ENCODE results near the gene GEMIN7. TPM values are rescaled to one million over a fixed set of nuclear protein-coding genes. Genes with fewer than 3 reads are reported as not detected.

GEMIN7 gene
- total and polyA plus RNA-seq, 2 of the 4 experiments (the other 2 are of a cell fraction), result 27.2 to 53.0 TPM

- Histone ChIP-seq H3K36me3 (ENCODE audit: control insufficient read depth, insufficient read depth, low read length) (peaks cover 33% of the 10 kb centered on the region), H3K4me3 (ENCODE audit: insufficient read depth, low read depth, low read length) (no peak overlapping the region), H3K56ac (ENCODE audit: extremely low read depth, insufficient read depth, low read length) (no peak overlapping the region), H3K23ac (ENCODE audit: low read depth, low read length) (no peak overlapping the region), H3K9ac (ENCODE audit: low read depth, low read length) (no peak overlapping the region), H2AFZ (replicated peaks; ENCODE audit: low read length, poor library complexity) (no peak overlapping the region), H4K8ac (ENCODE audit: low read depth in 2 of 2, low read length in 2 of 2) (no peak overlapping the region), H2BK20ac (ENCODE audit: low read depth, low read length) (no peak overlapping the region), H4K91ac (ENCODE audit: insufficient read depth, low read depth, low read length) (no peak overlapping the region), H3K27me3 (ENCODE audit: control insufficient read depth, insufficient read depth, low read length) (no peaks in the 10 kb centered on the region), H2AK5ac (ENCODE audit: low read depth, low read length) (no peak overlapping the region), H3K4me1 (ENCODE audit: control insufficient read depth, insufficient read depth, low read length) (no peaks in the 10 kb centered on the region), H3K14ac (replicated peaks; ENCODE audit: low read depth, low read length) (no peak overlapping the region), H4K5ac (ENCODE audit: low read depth, low read length) (no peak overlapping the region), H3K4ac (ENCODE audit: low read depth, low read length) (no peak overlapping the region), H4K20me1 (ENCODE audit: insufficient read depth, low read length) (no peaks in the 10 kb centered on the region), H2AK9ac (replicated peaks; ENCODE audit: low read depth, low read length, poor library complexity) (no peak overlapping the region), H2BK5ac (ENCODE audit: low read depth, low read length, poor library complexity, severe bottlenecking) (no peak overlapping the region), H3K9me3 (ENCODE audit: control insufficient read depth, insufficient read depth, low read length) (no peaks in the 10 kb centered on the region), H3K4me2 (ENCODE audit: low read depth, low read length) (no peak overlapping the region), H3K27ac (ENCODE audit: insufficient read depth, low read length) (no peak overlapping the region), H3K9me1 (ENCODE audit: insufficient read depth, low read length) (no peaks in the 10 kb centered on the region), H3K79me1 (ENCODE audit: low read depth in 1 of 2, low read length in 2 of 2) (no peaks in the 10 kb centered on the region), H2BK120ac (ENCODE audit: low read depth, low read length) (no peak overlapping the region), H2BK15ac (ENCODE audit: low read depth, low read length) (no peak overlapping the region), H3K18ac (ENCODE audit: low read depth, low read length) (no peak overlapping the region)
- BruUV-seq (replicated peaks), result no TSS peak
- intact Hi-C loops (cut with micrococcal nuclease) (no loop called here), dilution Hi-C loops (cut with HindIII; ENCODE audit: low sequenced_read_pairs, unreplicated experiment) (no loop called here), in situ Hi-C loops (cut with MboI; ENCODE audit: low sequenced_read_pairs) (no loop called here)
- ChIA-PET CTCF (interaction anchor here (0.6 kb wide), 1 partner anchor 677 kb away, joined by 3 read pairs; no protein-coding TSS in a partner anchor), POLR2A (ENCODE audit: unreplicated experiment) (no interaction called here)
- ATAC-seq (ENCODE audit: low read depth), result no peak
- DNase-seq, result no peak
- WGBS, 2 experiments (ENCODE audit: extremely low coverage in 2 of 2, insufficient read length in 1 of 2), result 78% methylated on average over 4 of the region's 6 CpGs; no CpG with 5 or more reads in 1 of the 2 experiments
- no peak for TF ChIP-seq CEBPB (IDR thresholded peaks at IDR 0.05; ENCODE audit: low read depth, low read length)
- no peak for TF ChIP-seq MXI1 (IDR thresholded peaks at IDR 0.05; ENCODE audit: borderline replicate concordance, low read depth, low read length)
- TF ChIP-seq USF2 (IDR thresholded peaks at IDR 0.05; ENCODE audit: low read depth, low read length), result no peak
- no peak for TF ChIP-seq FOS (IDR thresholded peaks at IDR 0.05; ENCODE audit: low read depth, low read length)
- no peak for TF ChIP-seq CTCF (conservative IDR thresholded peaks at IDR 0.05; ENCODE audit: low read depth, low read length)
- TF ChIP-seq BHLHE40 (IDR thresholded peaks at IDR 0.05; ENCODE audit: low read depth, low read length), result no peak
- no peak for TF ChIP-seq SMC3 (IDR thresholded peaks at IDR 0.05; ENCODE audit: low read depth, low read length)
- no peak for TF ChIP-seq CHD1 (IDR thresholded peaks at IDR 0.05; ENCODE audit: low read depth, low read length)
- TF ChIP-seq RAD21 (IDR thresholded peaks at IDR 0.05; ENCODE audit: low read length), result no peak
- no peak for TF ChIP-seq POLR2A (IDR thresholded peaks at IDR 0.05; ENCODE audit: low read depth, low read length)
- TF ChIP-seq NFE2L2 (IDR thresholded peaks at IDR 0.05; ENCODE audit: low read depth, low read length), result no peak
- TF ChIP-seq ELK1 (IDR thresholded peaks at IDR 0.05; ENCODE audit: borderline replicate concordance, low read depth, low read length), result no peak
- TF ChIP-seq RCOR1 (IDR thresholded peaks at IDR 0.05; ENCODE audit: insufficient replicate concordance, low read length), result no peak
- no peak for TF ChIP-seq MAZ (IDR thresholded peaks at IDR 0.05; ENCODE audit: borderline replicate concordance, low read depth, low read length)
- TF ChIP-seq RFX5 (IDR thresholded peaks at IDR 0.05; ENCODE audit: low read depth, low read length), result no peak
- no peak for TF ChIP-seq MAFK (IDR thresholded peaks at IDR 0.05; ENCODE audit: low read depth, low read length)
Measured at GRCh38 chr19:45030825-45031224, 48.2 kb upstream of the GEMIN7 start.
